ENCODE results near the gene NADSYN1.

NADSYN1 gene

DNA sequence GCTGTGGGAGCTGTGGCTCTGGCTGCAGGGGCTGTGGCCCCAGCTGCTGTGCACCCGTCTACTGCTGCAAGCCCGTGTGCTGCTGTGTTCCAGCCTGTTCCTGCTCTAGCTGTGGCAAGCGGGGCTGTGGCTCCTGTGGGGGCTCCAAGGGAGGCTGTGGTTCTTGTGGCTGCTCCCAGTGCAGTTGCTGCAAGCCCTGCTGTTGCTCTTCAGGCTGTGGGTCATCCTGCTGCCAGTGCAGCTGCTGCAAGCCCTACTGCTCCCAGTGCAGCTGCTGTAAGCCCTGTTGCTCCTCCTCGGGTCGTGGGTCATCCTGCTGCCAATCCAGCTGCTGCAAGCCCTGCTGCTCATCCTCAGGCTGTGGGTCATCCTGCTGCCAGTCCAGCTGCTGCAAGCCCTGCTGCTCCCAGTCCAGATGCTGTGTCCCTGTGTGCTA, 95.7 kb downstream of the NADSYN1 start (continued):
- TF ChIP-seq, protein P1, sequence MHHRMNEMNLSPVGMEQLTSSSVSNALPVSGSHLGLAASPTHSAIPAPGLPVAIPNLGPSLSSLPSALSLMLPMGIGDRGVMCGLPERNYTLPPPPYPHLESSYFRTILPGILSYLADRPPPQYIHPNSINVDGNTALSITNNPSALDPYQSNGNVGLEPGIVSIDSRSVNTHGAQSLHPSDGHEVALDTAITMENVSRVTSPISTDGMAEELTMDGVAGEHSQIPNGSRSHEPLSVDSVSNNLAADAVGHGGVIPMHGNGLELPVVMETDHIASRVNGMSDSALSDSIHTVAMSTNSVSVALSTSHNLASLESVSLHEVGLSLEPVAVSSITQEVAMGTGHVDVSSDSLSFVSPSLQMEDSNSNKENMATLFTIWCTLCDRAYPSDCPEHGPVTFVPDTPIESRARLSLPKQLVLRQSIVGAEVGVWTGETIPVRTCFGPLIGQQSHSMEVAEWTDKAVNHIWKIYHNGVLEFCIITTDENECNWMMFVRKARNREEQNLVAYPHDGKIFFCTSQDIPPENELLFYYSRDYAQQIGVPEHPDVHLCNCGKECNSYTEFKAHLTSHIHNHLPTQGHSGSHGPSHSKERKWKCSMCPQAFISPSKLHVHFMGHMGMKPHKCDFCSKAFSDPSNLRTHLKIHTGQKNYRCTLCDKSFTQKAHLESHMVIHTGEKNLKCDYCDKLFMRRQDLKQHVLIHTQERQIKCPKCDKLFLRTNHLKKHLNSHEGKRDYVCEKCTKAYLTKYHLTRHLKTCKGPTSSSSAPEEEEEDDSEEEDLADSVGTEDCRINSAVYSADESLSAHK (tag by site-specific recombination; IDR thresholded peaks at IDR 0.05) = no peak
- TF ChIP-seq BCL11A (tag by site-specific recombination; IDR thresholded peaks at IDR 0.05; ENCODE audit: low read depth) (no peak), ZBTB1 (tag by site-specific recombination; IDR thresholded peaks at IDR 0.05) (no peak)
